Measurements from ENCODE around the gene ZNF138. TPM values are rescaled to one million over a fixed set of nuclear protein-coding genes. Genes with fewer than 3 reads are reported as not detected.

ZNF138 gene
- total and polyA plus RNA-seq, 2 donors = 3.2 to 38.1 TPM

DNA sequence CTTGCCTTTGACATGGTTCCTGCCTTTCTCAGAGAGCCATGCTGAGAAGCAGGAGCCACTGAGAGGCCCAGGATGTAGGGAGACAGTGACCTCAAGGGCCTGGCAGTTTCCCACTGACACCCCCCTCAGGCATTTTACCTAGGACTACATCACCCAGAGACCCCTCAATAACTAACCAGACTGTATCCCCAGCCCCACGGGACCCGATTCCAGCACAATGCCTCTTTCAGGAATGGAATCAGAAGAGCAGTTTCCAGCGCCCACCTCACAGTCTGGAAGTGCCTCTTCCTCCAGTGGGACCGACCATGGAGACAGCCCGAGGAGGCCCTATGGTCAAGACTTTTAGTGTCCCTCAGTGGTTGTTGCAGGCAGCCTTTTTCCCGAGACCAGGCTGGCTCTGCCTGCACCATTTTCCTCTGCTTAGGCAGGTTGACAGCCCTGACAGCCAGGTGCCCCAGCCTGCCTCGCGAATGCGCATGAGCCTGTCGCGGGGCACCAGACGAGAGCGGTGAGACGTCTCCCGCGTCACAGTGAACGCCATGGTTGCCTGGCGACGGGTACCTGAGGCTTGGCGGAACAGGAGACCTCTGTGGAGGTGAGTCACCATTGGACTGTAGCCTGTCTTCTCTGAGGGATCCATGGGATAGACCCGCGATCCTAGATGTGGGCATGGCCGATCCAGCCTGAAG lies 80.5 kb downstream of the ZNF138 start:
- Histone ChIP-seq H3K27ac (ENCODE audit: low read depth) (no peak overlapping the region), H3K4me1 (ENCODE audit: insufficient read depth) (no peaks in the 10 kb centered on the region), H3K36me3 (ENCODE audit: insufficient read depth) (no peaks in the 10 kb centered on the region), H3K4me3 (ENCODE audit: low read depth, low read length) (no peak overlapping the region)
- 89% methylated on average over 23 of the region's 23 CpGs for WGBS
- no peak for DNase-seq (ENCODE audit: extremely low spot score)

- Histone ChIP-seq H3K4me1 (ENCODE audit: insufficient read depth) (no peaks in the 10 kb centered on the region), H3K36me3 (ENCODE audit: insufficient read depth) (no peaks in the 10 kb centered on the region), H3K27ac (ENCODE audit: low read depth) (no peak overlapping the region), H3K4me3 (ENCODE audit: low read depth, low read length) (no peak overlapping the region)
- WGBS = 89% methylated on average over 18 of the region's 18 CpGs
- no peak for DNase-seq (ENCODE audit: extremely low spot score)
Observed at GRCh38 chr7:64875258-64875657, 81.0 kb downstream of the ZNF138 start.

- no peak overlapping the region for H3K4me3 ChIP-seq (ENCODE audit: low read depth, low read length)
- 88% methylated on average over 23 of the region's 23 CpGs for WGBS
- no peaks in the 10 kb centered on the region for H3K36me3 ChIP-seq (ENCODE audit: insufficient read depth)
- no peak for DNase-seq (ENCODE audit: extremely low spot score)
- no peak overlapping the region for H3K27ac ChIP-seq (ENCODE audit: low read depth)
- H3K4me1 ChIP-seq (ENCODE audit: insufficient read depth) = no peaks in the 10 kb centered on the region
Observed at GRCh38 chr7:64875658-64876406, 81.6 kb downstream of the ZNF138 start.

- Histone ChIP-seq H3K4me3 (ENCODE audit: low read depth, low read length) (no peak overlapping the region), H3K27ac (ENCODE audit: low read depth) (no peak overlapping the region), H3K36me3 (ENCODE audit: insufficient read depth) (no peaks in the 10 kb centered on the region), H3K4me1 (ENCODE audit: insufficient read depth) (no peaks in the 10 kb centered on the region)
- WGBS = 20% methylated on average over 39 of the region's 39 CpGs
- DNase-seq (ENCODE audit: extremely low spot score) = no peak
Observed at GRCh38 chr7:64876792-64877713, 82.8 kb downstream of the ZNF138 start.

DNA sequence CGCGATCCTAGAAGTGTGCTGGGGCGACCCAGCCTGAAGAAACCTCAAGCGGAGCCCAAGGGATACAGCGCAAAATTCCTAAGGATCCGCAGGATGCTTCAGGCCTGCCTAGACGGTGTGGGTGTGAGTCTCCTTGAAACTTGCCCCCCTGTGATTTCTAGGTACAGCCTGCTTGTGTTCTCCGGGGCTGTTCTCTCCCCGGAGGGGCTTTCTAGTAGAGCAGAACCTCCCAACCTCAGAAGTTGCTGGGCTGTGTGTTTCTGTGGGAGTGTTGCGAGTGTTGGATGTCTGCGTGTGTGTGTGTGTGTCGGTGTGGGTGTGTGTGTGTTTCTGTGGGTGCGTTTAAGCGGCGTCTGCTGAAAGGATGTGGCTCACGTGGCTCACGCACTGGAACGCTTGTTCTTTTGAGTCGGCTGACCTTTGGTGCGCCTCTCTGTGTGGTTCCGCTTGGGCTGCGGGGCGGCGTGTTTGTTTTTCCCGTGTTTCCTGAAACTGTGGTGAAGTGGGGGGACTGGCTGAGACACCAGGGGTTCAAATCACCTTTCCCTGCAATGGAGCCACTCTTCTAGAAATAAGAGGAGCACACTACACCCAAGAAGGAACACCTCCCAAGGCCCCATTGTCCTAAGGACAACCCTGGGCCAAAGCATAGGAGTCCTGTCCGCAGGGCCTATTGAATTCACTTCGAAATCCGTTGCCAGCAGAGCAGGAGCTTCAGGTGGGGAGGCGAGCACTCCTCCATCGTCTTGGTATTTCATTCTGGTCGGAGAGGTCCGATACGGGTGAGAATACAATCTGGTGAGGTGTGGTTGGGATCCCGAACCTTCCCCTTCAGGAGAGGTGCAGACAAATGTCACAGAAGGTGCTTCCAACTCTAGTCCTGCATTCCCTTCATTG lies 83.7 kb downstream of the ZNF138 start:
- H3K36me3 ChIP-seq (ENCODE audit: insufficient read depth) = no peaks in the 10 kb centered on the region
- WGBS = 73% methylated on average over 34 of the region's 34 CpGs
- no peak overlapping the region for H3K4me3 ChIP-seq (ENCODE audit: low read depth, low read length)
- H3K4me1 ChIP-seq (ENCODE audit: insufficient read depth) = no peaks in the 10 kb centered on the region
- DNase-seq (ENCODE audit: extremely low spot score) = no peak
- no peak overlapping the region for H3K27ac ChIP-seq (ENCODE audit: low read depth)

- Histone ChIP-seq H3K36me3 (ENCODE audit: insufficient read depth) (no peaks in the 10 kb centered on the region), H3K4me3 (ENCODE audit: low read depth, low read length) (no peak overlapping the region), H3K4me1 (ENCODE audit: insufficient read depth) (no peaks in the 10 kb centered on the region), H3K27ac (ENCODE audit: low read depth) (no peak overlapping the region)
- no peak for DNase-seq (ENCODE audit: extremely low spot score)
- WGBS = 87% methylated on average over 5 of the region's 5 CpGs
Observed at GRCh38 chr7:64878684-64879083, 84.5 kb downstream of the ZNF138 start.

DNA sequence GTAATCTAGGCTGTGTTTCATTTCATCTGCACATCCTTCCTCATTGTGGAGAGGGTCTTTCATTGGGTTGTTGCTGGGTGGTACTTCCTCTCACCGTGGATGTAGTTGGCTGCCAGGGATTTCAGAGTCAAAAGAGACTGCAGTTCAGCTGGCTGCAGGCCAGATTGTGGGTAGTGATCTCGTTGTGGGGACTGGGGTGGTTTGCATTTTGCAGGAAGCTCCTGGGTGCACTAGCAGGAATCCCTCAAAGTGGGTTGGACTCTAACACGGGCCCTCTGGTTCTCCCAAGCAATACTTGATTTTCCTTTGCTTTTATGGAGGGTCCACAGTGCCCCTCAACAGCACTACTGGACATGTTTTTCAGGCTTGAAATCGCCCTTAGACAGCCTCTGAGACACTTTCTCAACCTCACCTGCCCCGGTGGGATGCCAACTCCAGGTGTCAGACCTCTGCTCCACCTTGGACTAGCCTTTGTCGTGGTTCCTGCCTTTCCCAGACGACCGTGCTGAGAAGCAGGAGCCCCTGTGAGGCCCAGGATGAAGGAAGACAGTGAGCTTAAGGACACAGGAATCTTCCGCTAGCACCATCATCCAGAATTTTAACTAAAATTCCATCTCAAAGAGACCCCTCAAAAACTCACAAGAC lies 85.0 kb downstream of the ZNF138 start:
- Histone ChIP-seq H3K4me1 (ENCODE audit: insufficient read depth) (no peaks in the 10 kb centered on the region), H3K4me3 (ENCODE audit: low read depth, low read length) (no peak overlapping the region), H3K36me3 (ENCODE audit: insufficient read depth) (no peaks in the 10 kb centered on the region), H3K27ac (ENCODE audit: low read depth) (no peak overlapping the region)
- WGBS = 76% methylated on average over 9 of the region's 9 CpGs
- no peak for DNase-seq (ENCODE audit: extremely low spot score)

DNA sequence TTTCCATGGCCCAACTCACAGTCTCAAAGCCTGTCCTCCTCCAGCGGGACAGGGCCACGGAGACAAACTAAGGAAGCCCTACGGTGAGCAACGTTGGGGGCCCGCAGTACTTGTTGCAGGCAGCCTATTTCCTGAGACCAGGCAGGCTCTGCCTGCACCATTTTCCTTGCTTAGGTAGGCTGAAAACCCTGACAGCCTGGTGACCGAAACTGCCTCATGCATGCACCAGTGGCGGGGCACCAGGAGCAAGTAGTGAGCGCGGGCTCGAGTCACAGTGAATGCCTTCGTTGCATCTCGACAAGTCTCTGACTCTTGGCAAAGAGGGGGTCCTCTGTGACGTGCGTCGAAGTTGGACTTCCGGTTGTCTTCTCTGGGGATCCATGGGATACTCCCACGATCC lies 85.6 kb downstream of the ZNF138 start:
- no peak for DNase-seq (ENCODE audit: extremely low spot score)
- 96% methylated on average over 17 of the region's 17 CpGs for WGBS

DNA sequence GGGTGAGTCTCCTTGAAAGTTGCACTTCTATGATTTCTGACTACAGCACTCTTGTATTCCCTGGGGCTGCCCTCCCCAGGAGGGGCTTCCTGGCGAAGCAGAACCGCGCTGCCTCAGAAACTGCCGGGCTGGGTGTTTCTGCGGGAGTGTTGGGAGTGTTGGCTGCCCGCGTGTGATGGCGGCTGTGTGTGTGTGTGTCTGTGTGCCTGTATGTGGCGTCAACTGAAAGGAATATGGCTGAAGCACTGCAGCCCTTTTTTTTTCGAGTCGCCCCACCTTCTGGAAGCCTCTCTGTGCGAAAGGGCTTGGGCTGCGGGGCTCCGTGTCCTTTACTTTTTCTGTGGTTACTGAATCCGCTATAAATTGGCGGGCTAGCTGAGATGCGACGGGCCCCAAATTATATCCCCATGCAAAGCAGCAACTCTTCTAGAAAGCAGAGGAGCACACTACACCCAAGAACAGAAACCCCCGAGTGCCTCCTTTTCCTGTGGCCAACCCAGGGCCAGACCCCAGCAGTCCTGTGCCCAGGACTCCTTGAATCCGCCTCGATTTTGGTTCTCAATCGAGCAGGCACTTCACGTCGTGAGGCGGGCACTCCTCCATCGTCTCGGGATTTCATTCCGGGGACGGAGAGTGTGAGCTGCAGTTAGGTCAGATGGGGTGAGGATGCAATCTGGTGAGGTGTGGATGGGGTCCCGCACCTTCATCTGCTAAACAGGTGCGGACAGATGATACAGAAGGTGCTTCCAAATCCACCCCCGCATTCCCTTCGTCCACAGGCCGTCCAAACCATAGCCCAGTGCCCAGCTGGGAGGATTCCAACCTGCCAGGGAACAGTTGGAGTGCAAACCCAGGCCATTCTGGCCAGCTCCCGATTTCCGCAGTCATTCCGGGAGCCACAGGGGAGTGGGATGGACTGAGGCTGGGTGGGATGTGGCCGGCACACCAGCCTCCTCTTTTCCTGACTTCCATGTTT lies 86.4 kb downstream of the ZNF138 start:
- H3K4me3 ChIP-seq (ENCODE audit: low read depth, low read length) = no peak overlapping the region
- 96% methylated on average over 38 of the region's 38 CpGs for WGBS

More for the DNA sequence above, 85.6 kb downstream of the ZNF138 start:
- H3K27ac ChIP-seq (ENCODE audit: low read depth) = no peak overlapping the region
- no peaks in the 10 kb centered on the region for H3K4me1 ChIP-seq (ENCODE audit: insufficient read depth)
- H3K36me3 ChIP-seq (ENCODE audit: insufficient read depth) = no peaks in the 10 kb centered on the region
- no peak overlapping the region for H3K4me3 ChIP-seq (ENCODE audit: low read depth, low read length)

GRCh38 chr7:64881461-64882287 lies 87.4 kb downstream of the ZNF138 start:
- DNase-seq (ENCODE audit: extremely low spot score) = no peak
- H3K27ac ChIP-seq (ENCODE audit: low read depth) = no peak overlapping the region

More for the DNA sequence above, 86.4 kb downstream of the ZNF138 start:
- no peaks in the 10 kb centered on the region for H3K36me3 ChIP-seq (ENCODE audit: insufficient read depth)
- DNase-seq (ENCODE audit: extremely low spot score) = no peak
- no peaks in the 10 kb centered on the region for H3K4me1 ChIP-seq (ENCODE audit: insufficient read depth)
- H3K27ac ChIP-seq (ENCODE audit: low read depth) = no peak overlapping the region

More at GRCh38 chr7:64881461-64882287, 87.4 kb downstream of the ZNF138 start:
- Histone ChIP-seq H3K36me3 (ENCODE audit: insufficient read depth) (no peaks in the 10 kb centered on the region), H3K4me1 (ENCODE audit: insufficient read depth) (no peaks in the 10 kb centered on the region), H3K4me3 (ENCODE audit: low read depth, low read length) (peak overlapping the region; percentile 43)
- WGBS = 75% methylated on average over 26 of the region's 26 CpGs

All from urinary bladder (tissue), 4 donors.